K562 (cell line): ENCODE data around the gene TMPRSS9. TPM values are rescaled to one million over a fixed set of nuclear protein-coding genes. Genes with fewer than 3 reads are reported as not detected.

Source experiments
- ATAC-seq: fragments of 200-7000 bp; cut with Tn5 transposase; 3 replicates; pipeline ENCODE4 v1.9.1; 2020; ENCODE audit warnings: moderate library complexity
- BruUV-seq: library from RNA; stranded (reverse); fragments of 400-500 nt; replicated peaks from 2 replicates; lab custom pipeline; 2021; lab: Mats Ljungman, UMichigan
- CTCF ChIA-PET: fragments of 300-600 bp; formaldehyde crosslinking; extraction: SDS; loops from one replicate; lab custom pipeline; 2021; ENCODE audit warnings: low intra/inter-chr PET ratio; lab: Yijun Ruan, JAX
- POLR2A ChIA-PET: fragments of 300-600, 350-650 bp; sonication (Branson Sonifier 250); formaldehyde crosslinking; extraction: SDS; loops from one replicate; lab custom pipeline; 2021; ENCODE audit warnings: antibody characterized with exemption, inconsistent platforms; lab: Yijun Ruan, JAX
- DNase-seq, 4 experiments: peaks; one replicate each; pipeline versions ENCODE4 v3.0.0 to v3.0.0-alpha.2; 2011 to 2018; ENCODE audit warnings: low spot score in 3 of 4, mixed read lengths in 3 of 4; ENCODE audit errors: extremely low read depth in 1 of 4
- FAIRE-seq: peaks from 2 replicates; lab custom pipeline; 2011; peaks lifted over from hg19 to GRCh38; lab: Jason Lieb, UNC
- H2AFZ ChIP-seq: 2 replicates; pipeline ENCODE4 v1.6.0; 2011; ENCODE audit warnings: low read depth, low read length, control low read depth, inconsistent platforms
- H3K27ac ChIP-seq: fragments of 200-600 bp; 3 replicates; pipeline ENCODE4 v1.8.0; 2011; ENCODE audit warnings: low read depth, mild to moderate bottlenecking, control low read depth, inconsistent platforms, low read length, moderate library complexity, mixed read lengths; ENCODE audit errors: extremely low read depth
- H3K27me3 ChIP-seq, 2 experiments: fragments of 300-600 bp in 1 of 2; 2 replicates in 1 of 2; 3 replicates in 1 of 2; pipeline versions ENCODE4 v1.6.0 to v1.8.0; 2011; ENCODE audit warnings: inconsistent platforms in 2 of 2, low read length in 2 of 2, mild to moderate bottlenecking in 1 of 2, mixed read lengths in 1 of 2, moderate library complexity in 1 of 2; ENCODE audit not compliant: control insufficient read depth in 2 of 2, insufficient read depth in 2 of 2
- H3K36me3 ChIP-seq: fragments of 300-600 bp; 3 replicates; pipeline ENCODE4 v1.8.0; 2011; ENCODE audit warnings: mild to moderate bottlenecking, low read length, inconsistent platforms; ENCODE audit not compliant: control insufficient read depth, insufficient read depth
- H3K4me1 ChIP-seq, 2 experiments: fragments of 200-600 bp in 1 of 2; replicated peaks in 1 of 2; 2 replicates in 1 of 2; 3 replicates in 1 of 2; pipeline versions ENCODE4 v1.5.1 to v1.8.0; 2011; ENCODE audit warnings: inconsistent platforms in 2 of 2, low read length in 2 of 2, mild to moderate bottlenecking in 1 of 2, mixed read lengths in 1 of 2, moderate library complexity in 1 of 2; ENCODE audit not compliant: control insufficient read depth in 2 of 2, insufficient read depth in 2 of 2
- H3K4me2 ChIP-seq: 2 replicates; pipeline ENCODE4 v1.6.1; 2011; ENCODE audit warnings: low read length, control low read depth, inconsistent platforms, mixed read lengths; ENCODE audit not compliant: insufficient read depth
- H3K4me3 ChIP-seq: fragments of 200-600 bp; sonication (generic), shearing (Covaris generic); 2 replicates; pipeline ENCODE4 v1.5.1; 2016; ENCODE audit warnings: control low read depth, inconsistent platforms
- H3K79me2 ChIP-seq: fragments of 200-600 bp; 3 replicates; pipeline ENCODE4 v1.8.0; 2011; ENCODE audit warnings: low read length, inconsistent platforms; ENCODE audit not compliant: control insufficient read depth, insufficient read depth
- H3K9ac ChIP-seq, 2 experiments: 2 replicates each; pipeline versions ENCODE4 v1.6.0 to v1.6.1; 2011; ENCODE audit warnings: low read depth in 2 of 2, low read length in 2 of 2, control low read depth in 1 of 2, inconsistent platforms in 1 of 2, mild to moderate bottlenecking in 1 of 2, mixed read lengths in 1 of 2; ENCODE audit not compliant: insufficient read depth in 1 of 2
- H3K9me1 ChIP-seq: one replicate; pipeline ENCODE4 v1.6.0; 2011; ENCODE audit warnings: inconsistent platforms, mild to moderate bottlenecking, low read length, moderate library complexity; ENCODE audit not compliant: control insufficient read depth, insufficient read depth
- H3K9me3 ChIP-seq: replicated peaks from 2 replicates; pipeline ENCODE4 v1.5.1; 2011; ENCODE audit warnings: low read depth, low read length, inconsistent platforms; ENCODE audit not compliant: control insufficient read depth, insufficient read depth
- H4K20me1 ChIP-seq: replicated peaks from 2 replicates; pipeline ENCODE4 v1.6.1; 2011; ENCODE audit warnings: low read length, inconsistent platforms, mixed read lengths; ENCODE audit not compliant: control insufficient read depth, insufficient read depth
- ATF3 ChIP-seq, 2 experiments: fragments of 450-650 bp in 1 of 2; sonication (generic) in 1 of 2; formaldehyde crosslinking in 1 of 2; IDR thresholded peaks in 1 of 2; conservative IDR thresholded peaks in 1 of 2; 2 replicates each; pipeline versions ENCODE4 v1.6.1 to v1.8.1; 2016 to 2023; ENCODE audit warnings: mild to moderate bottlenecking in 2 of 2, moderate library complexity in 2 of 2, inconsistent platforms in 1 of 2, missing genetic modification reagents in 1 of 2
- CREM ChIP-seq: IDR thresholded peaks from 2 replicates; pipeline ENCODE4 v1.6.1; 2014; ENCODE audit warnings: antibody characterized with exemption, low read depth
- ESRRA ChIP-seq: fragments of 450-650 bp; IDR thresholded peaks from 2 replicates; pipeline ENCODE4 v1.6.1; 2014; ENCODE audit warnings: low read depth, mild to moderate bottlenecking, moderate library complexity, borderline replicate concordance
- MAFG ChIP-seq: fragments of 450-650 bp; conservative IDR thresholded peaks from 2 replicates; pipeline ENCODE4 v1.6.1; 2016; ENCODE audit warnings: missing genetic modification characterization, missing compliant biosample characterization
- MYBL2 ChIP-seq, 2 experiments: fragments of 450-650 bp in 1 of 2; sonication (generic) in 1 of 2; formaldehyde crosslinking in 1 of 2; IDR thresholded peaks; 2 replicates each; pipeline versions ENCODE4 v1.6.1 to v1.8.1; 2017 to 2022; ENCODE audit warnings: borderline replicate concordance in 1 of 2, inconsistent platforms in 1 of 2, low read depth in 1 of 2, mild to moderate bottlenecking in 1 of 2, missing genetic modification reagents in 1 of 2, moderate library complexity in 1 of 2
- SAP30 ChIP-seq: fragments of 200-600 bp; sonication (generic); IDR thresholded peaks from 2 replicates; pipeline ENCODE4 v1.6.1; 2012; ENCODE audit warnings: borderline replicate concordance, low read depth, mild to moderate bottlenecking, moderate library complexity, low read length, control low read depth, inconsistent platforms; ENCODE audit not compliant: insufficient read depth, poor library complexity, severe bottlenecking
- STAG1 ChIP-seq: sonication (generic); formaldehyde crosslinking; IDR thresholded peaks from 2 replicates; pipeline ENCODE4 v1.5.0; 2020; ENCODE audit warnings: missing genetic modification reagents, borderline replicate concordance
- TGIF2 ChIP-seq: sonication (generic); formaldehyde crosslinking; IDR thresholded peaks from 2 replicates; pipeline ENCODE4 v1.8.1; 2022; ENCODE audit warnings: mild to moderate bottlenecking, missing genetic modification reagents, moderate library complexity
- ZBTB12 ChIP-seq: fragments of 250-450 bp; sonication (Bioruptor Pico); IDR thresholded peaks from 2 replicates; pipeline ENCODE4 v1.4.0; 2020
- ZKSCAN8 ChIP-seq: fragments of 200-800 bp; sonication (Bioruptor generic); IDR thresholded peaks from 2 replicates; pipeline ENCODE4 v1.6.1; 2016; ENCODE audit warnings: missing genetic modification characterization, missing compliant biosample characterization
- ZMIZ1 ChIP-seq, 2 experiments: fragments of 150-350 bp in 1 of 2; IDR thresholded peaks; 2 replicates each; pipeline ENCODE4 v1.6.1; 2012 to 2016; ENCODE audit warnings: low read depth in 2 of 2, low read length in 2 of 2, mild to moderate bottlenecking in 1 of 2, moderate library complexity in 1 of 2
- ZNF165 ChIP-seq: fragments of 250-450 bp; sonication (Bioruptor Pico); IDR thresholded peaks from 2 replicates; pipeline ENCODE4 v1.4.0; 2020; ENCODE audit warnings: borderline replicate concordance
- ZNF766 ChIP-seq: fragments of 200-800 bp; sonication (Bioruptor generic); conservative IDR thresholded peaks from 2 replicates; pipeline ENCODE4 v1.6.1; 2016; ENCODE audit warnings: missing genetic modification characterization, missing compliant biosample characterization
- ZSCAN32 ChIP-seq: fragments of 450-650 bp; formaldehyde crosslinking; IDR thresholded peaks from 2 replicates; pipeline ENCODE4 v1.4.0; 2020; ENCODE audit warnings: mild to moderate bottlenecking, moderate library complexity
- WGBS: fragments of 100-300 bp; shearing (Covaris generic); methylation state at CpG from one replicate; pipeline ENCODE4 v1.1.6; 2016; ENCODE audit warnings: low coverage, mixed read lengths; ENCODE audit not compliant: insufficient coverage; ENCODE audit errors: missing lambda C conversion rate; 5-methylcytosine and 5-hydroxymethylcytosine counted together
- in situ Hi-C: fragments of 300-500 bp; cut with MboI; formaldehyde crosslinking; loops from 4 replicates; pipeline ENCODE4 v1.15.0; 2018; ENCODE audit warnings: inconsistent platforms, mixed read lengths
- intact Hi-C: fragments of 100-400 bp; cut with micrococcal nuclease; formaldehyde crosslinking; loops from 2 replicates; pipeline ENCODE4 v1.14.2; 2022
- polyA plus RNA-seq, 8 experiments: library from polyadenylated mRNA; depleted of rRNA in 4 of 8; stranded (reverse) in 5 of 8; unstranded in 3 of 8; fragments of >200 nt; fragmentation: Nextera tagmentation in 2 of 8; fragmentation: Illumina TruSeq in 1 of 8; extraction: Ambion mirVana in 2 of 8; extraction: Trizol in 1 of 8; gene quantifications; 2 replicates each; pipeline versions ENCODE4 v1.2.1 to v1.2.3, GENCODE V29; 2011 to 2014; ENCODE audit warnings: inconsistent platforms in 1 of 8, missing spikeins in 1 of 8
- total RNA-seq, 7 experiments: library from RNA; depleted of rRNA in 6 of 7; stranded (reverse); fragments of >200 nt in 6 of 7; fragmentation: Illumina TruSeq in 2 of 7; extraction: Trizol in 2 of 7; gene quantifications; 2 replicates each; pipeline versions ENCODE4 v1.2.1 to v1.2.3, GENCODE V29; 2011 to 2021; ENCODE audit warnings: low replicate concordance in 1 of 7

The TMPRSS9 gene
- total and polyA plus RNA-seq, 9 of the 15 experiments (the other 6 are each of a cell fraction or from before 2014, with no cell fraction given): 0.01 to 0.03 TPM; not detected in 7

- peaks cover 12% of the 10 kb centered on the region for H3K9me3 ChIP-seq
- no peaks in the 10 kb centered on the region; the same call in 2 of the 3 replicates for H3K36me3 ChIP-seq
- WGBS: 34% methylated on average over 21 of the region's 22 CpGs
- intact Hi-C loops (loop anchor here (1.0 to 5.0 kb wide), 3 partner anchors 39 to 159 kb away; partner anchors contain the start of genes PLEKHJ1 and SF3A2), in situ Hi-C loops (loop anchor here (5.0 to 10.0 kb wide), 2 partner anchors 81 to 159 kb away; partner anchors contain the start of genes PLEKHJ1 and SF3A2)
- H3K27ac ChIP-seq: no peak overlapping the region
- DNase-seq: peak in 3 of 4 experiments; percentile 43 to 69 (median 66)
- peak; percentile 75 for FAIRE-seq
- H3K9me1 ChIP-seq: no peaks in the 10 kb centered on the region
- no peaks in the 10 kb centered on the region for H3K79me2 ChIP-seq
- 0 out of 4 replicates have a peak overlapping the region, but pooled peaks of 1 of the 2 experiments have one; percentile 11 for H3K9ac ChIP-seq
- no peak overlapping the region for H3K4me3 ChIP-seq
- H3K4me2 ChIP-seq: 0 out of 2 replicates have a peak overlapping the region, but pooled peaks have one; percentile 30
- H3K27me3 ChIP-seq: no peaks in the 10 kb centered on the region
- H2AFZ ChIP-seq: peak overlapping the region; percentile 47; the same call in 1 of the 2 replicates
- ChIA-PET CTCF (no interaction called here), POLR2A (interaction anchor here (0.6 to 4.2 kb wide), 4 partner anchors 12 to 1784 kb away, joined by 3 to 13 read pairs (median 4); partner anchors contain the start of genes CDC34, LSM7 and SPPL2B)
- ATAC-seq: peak; percentile 89
- H3K4me1 ChIP-seq: peaks cover 3 to 33% of the 10 kb centered on the region in 2 experiments; a peak in 3 of 5 replicates
- H4K20me1 ChIP-seq: no peaks in the 10 kb centered on the region
- BruUV-seq: no TSS peak
- no peak for TF ChIP-seq ESRRA
- 0 out of 2 replicates have a peak, but pooled peaks have one; percentile 26 for TF ChIP-seq CREM
- TF ChIP-seq ZBTB12: no peak
- peak; percentile 74; the same call in 1 of the 2 replicates for TF ChIP-seq STAG1 (CRISPR knock-in tag)
- TF ChIP-seq TGIF2 (CRISPR knock-in tag): no peak
- TF ChIP-seq MYBL2 (IDR thresholded peaks at IDR 0.05; ENCODE audit: low read depth): no peak
- TF ChIP-seq MYBL2 (CRISPR knock-in tag; IDR thresholded peaks at IDR 0.05; ENCODE audit: borderline replicate concordance): no peak
- no peak for TF ChIP-seq SAP30
- TF ChIP-seq MAFG (tag): no peak
- no peak for TF ChIP-seq ZNF165 (CRISPR knock-in tag)
- no peak for TF ChIP-seq ZSCAN32 (CRISPR knock-in tag)
- TF ChIP-seq ZMIZ1 (IDR thresholded peaks at IDR 0.05; ENCODE audit: low read depth in 2 of 2, low read length in 2 of 2): no peak
- TF ChIP-seq ATF3 (IDR thresholded peaks at IDR 0.05): no peak
- no peak for TF ChIP-seq ATF3 (CRISPR knock-in tag; conservative IDR thresholded peaks at IDR 0.05)
- TF ChIP-seq ZNF766: no peak
- TF ChIP-seq ZKSCAN8 (CRISPR knock-in tag): no peak
Measured at GRCh38 chr19:2315818-2316353, 44.2 kb upstream of the TMPRSS9 start.
